ENCODE data around the gene PTHLH.

DNA sequence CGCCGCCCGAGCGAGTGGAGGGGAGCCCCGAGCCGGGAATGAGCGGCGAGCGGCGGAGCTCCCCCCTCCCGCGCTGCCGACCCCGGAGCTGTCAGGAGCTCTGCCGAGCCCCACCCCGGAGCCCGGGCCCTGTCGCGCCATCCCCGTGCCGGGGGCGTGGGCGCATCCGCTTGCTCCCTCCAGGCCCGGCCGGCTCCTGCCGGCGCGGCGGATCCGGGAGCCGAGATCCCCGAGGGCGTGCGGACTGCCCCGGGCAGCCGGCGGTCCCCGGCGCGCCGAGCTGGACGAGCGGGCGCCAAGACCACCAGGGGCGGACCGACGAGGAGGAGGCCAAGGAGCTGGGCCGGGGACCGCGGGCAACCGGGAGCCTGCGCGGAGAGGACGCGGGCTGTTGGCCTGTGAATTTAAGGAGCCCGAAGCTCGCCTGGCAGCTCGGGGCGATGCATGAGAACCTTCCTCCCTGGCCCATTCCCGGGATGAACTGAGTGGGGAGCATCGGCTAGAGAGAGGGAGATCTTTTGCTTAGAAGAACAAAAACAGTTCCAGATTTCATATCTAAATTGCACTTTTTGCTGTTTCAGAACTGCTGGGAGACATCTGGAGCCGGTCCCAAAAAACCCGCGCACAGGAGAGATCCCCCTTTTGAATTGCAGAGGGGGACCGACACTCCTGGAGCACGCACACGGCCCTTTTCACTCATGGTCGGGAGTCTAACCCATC, 2.0 kb downstream of the PTHLH start:
- TF ChIP-seq, protein P1, sequence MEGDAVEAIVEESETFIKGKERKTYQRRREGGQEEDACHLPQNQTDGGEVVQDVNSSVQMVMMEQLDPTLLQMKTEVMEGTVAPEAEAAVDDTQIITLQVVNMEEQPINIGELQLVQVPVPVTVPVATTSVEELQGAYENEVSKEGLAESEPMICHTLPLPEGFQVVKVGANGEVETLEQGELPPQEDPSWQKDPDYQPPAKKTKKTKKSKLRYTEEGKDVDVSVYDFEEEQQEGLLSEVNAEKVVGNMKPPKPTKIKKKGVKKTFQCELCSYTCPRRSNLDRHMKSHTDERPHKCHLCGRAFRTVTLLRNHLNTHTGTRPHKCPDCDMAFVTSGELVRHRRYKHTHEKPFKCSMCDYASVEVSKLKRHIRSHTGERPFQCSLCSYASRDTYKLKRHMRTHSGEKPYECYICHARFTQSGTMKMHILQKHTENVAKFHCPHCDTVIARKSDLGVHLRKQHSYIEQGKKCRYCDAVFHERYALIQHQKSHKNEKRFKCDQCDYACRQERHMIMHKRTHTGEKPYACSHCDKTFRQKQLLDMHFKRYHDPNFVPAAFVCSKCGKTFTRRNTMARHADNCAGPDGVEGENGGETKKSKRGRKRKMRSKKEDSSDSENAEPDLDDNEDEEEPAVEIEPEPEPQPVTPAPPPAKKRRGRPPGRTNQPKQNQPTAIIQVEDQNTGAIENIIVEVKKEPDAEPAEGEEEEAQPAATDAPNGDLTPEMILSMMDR (IDR thresholded peaks at IDR 0.05): no peak
- no peak for TF ChIP-seq EZH2 (IDR thresholded peaks at IDR 0.05; ENCODE audit: borderline replicate concordance, insufficient read depth, low read depth, low read length, poor library complexity, severe bottlenecking)

All from B cell (primary cell).